GM12865 (cell line): ENCODE results near the gene THBS1.

ENCODE experiments used
- DNase-seq: peaks from one replicate; pipeline ENCODE4 v3.0.0; 2010; ENCODE audit warnings: low read depth
- H3K4me3 ChIP-seq: 2 replicates; pipeline ENCODE4 v1.5.1; 2011; ENCODE audit warnings: mild to moderate bottlenecking, low read depth, low read length, control low read depth
- TF ChIP-seq, protein P1 (sequence below): IDR thresholded peaks from 2 replicates; pipeline ENCODE4 v1.5.1; 2011; ENCODE audit warnings: low read length, control low read depth, low read depth, inconsistent platforms; ENCODE audit not compliant: insufficient read depth; ENCODE audit errors: missing control alignments

The THBS1 gene

GRCh38 chr15:39580117-39580484, 778 bp upstream of the THBS1 start:
- TF ChIP-seq, protein P1, sequence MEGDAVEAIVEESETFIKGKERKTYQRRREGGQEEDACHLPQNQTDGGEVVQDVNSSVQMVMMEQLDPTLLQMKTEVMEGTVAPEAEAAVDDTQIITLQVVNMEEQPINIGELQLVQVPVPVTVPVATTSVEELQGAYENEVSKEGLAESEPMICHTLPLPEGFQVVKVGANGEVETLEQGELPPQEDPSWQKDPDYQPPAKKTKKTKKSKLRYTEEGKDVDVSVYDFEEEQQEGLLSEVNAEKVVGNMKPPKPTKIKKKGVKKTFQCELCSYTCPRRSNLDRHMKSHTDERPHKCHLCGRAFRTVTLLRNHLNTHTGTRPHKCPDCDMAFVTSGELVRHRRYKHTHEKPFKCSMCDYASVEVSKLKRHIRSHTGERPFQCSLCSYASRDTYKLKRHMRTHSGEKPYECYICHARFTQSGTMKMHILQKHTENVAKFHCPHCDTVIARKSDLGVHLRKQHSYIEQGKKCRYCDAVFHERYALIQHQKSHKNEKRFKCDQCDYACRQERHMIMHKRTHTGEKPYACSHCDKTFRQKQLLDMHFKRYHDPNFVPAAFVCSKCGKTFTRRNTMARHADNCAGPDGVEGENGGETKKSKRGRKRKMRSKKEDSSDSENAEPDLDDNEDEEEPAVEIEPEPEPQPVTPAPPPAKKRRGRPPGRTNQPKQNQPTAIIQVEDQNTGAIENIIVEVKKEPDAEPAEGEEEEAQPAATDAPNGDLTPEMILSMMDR: peak; percentile 89
- DNase-seq: peak; percentile 91
- peak overlapping the region; percentile 64 for H3K4me3 ChIP-seq

DNA sequence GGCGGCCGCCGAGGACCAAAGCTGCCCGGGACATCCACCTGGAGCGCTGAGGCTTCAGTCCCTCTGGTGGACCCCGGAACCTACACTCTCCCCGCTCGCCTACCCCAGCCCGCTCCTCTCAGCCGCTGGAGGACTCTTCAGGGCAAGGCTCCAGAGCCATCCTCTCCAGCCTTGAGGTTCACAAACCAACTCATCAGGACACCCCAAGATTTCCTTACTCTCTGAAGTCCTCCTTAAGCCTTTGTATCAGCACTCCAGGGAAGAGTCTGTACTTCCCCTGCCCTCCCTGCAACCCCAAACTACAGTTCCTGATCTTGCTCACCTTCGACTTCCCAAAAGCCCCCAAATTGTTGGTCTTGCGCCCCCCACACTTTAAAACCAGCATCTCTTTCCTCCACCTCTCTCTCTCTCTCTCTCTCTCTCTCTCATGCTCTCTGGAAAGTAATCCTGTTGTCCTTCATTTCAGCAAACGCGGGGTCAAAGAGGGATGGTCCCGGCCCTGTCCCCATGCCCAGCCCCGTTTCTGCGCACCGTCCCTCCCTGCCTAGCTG, 438 bp downstream of the THBS1 start:
- DNase-seq: no peak
- peak overlapping the region; percentile 64; the same call in 1 of the 2 replicates for H3K4me3 ChIP-seq
- TF ChIP-seq, protein P1: no peak

DNA sequence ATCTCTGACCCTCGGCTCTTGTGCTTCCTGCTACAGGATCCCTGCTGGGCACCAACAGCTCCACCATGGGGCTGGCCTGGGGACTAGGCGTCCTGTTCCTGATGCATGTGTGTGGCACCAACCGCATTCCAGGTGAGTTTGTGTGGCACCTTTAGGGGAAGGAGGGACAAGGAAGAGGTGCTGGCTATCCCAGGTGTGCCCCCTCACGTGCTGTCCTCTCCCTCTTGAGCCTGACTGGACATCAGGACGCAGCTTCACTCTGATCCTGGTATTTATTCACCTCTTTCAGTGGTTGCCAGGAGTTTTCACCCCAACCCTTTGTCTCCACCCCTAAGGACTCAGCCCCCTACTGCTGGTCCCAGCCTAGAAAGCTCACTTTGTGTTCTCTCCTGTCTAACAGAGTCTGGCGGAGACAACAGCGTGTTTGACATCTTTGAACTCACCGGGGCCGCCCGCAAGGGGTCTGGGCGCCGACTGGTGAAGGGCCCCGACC, 960 bp downstream of the THBS1 start:
- peak; percentile 21 for DNase-seq
- TF ChIP-seq, protein P1: no peak
- no peak overlapping the region for H3K4me3 ChIP-seq

DNA sequence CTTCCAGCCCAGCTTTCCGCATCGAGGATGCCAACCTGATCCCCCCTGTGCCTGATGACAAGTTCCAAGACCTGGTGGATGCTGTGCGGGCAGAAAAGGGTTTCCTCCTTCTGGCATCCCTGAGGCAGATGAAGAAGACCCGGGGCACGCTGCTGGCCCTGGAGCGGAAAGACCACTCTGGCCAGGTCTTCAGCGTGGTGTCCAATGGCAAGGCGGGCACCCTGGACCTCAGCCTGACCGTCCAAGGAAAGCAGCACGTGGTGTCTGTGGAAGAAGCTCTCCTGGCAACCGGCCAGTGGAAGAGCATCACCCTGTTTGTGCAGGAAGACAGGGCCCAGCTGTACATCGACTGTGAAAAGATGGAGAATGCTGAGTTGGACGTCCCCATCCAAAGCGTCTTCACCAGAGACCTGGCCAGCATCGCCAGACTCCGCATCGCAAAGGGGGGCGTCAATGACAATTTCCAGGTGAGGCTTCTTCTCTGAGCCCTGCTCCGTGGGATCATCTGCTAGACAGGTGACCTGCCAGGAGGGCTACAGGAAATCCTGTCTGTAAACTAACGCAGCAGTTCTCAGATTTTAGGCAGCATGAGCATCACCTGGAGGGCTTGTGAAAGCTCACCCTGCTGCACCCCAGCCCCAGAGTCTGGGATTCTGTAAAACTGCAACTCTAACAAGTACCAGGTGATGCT, 1.6 kb downstream of the THBS1 start:
- H3K4me3 ChIP-seq: no peak overlapping the region
- TF ChIP-seq, protein P1: no peak
- no peak for DNase-seq

DNA sequence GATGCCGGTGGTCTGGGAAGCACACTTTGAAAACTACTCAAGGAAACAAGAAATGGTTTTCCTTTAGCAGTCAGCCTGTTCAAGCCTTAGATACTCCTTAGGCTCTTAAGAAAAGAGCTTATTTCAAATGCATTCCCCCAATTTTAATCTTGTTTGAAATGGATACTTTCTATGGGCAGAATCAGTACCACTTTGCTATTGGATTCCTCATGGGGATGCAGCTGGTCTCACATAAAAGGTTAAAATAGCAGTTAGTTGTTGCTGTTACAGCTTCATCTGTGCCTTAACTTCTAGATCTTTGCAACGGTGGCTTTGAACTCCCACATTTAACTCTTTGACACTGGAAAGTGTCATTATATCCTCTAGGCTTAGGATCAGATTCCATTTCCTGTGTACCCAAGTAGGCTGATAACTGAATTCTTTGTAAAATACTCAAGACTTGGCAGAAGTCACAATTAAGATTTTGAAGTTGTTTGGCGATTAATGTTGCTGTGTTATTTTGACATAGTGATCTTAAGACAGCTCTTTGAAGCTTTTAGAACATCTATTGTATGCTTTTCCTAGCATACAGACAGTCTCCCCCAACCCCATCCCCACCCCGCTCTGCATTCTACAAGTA, 2.2 kb downstream of the THBS1 start:
- no peak for DNase-seq
- H3K4me3 ChIP-seq: no peak overlapping the region
- TF ChIP-seq, protein P1: no peak

- DNase-seq: peak; percentile 44
- TF ChIP-seq, protein P1: peak; percentile 44
- H3K4me3 ChIP-seq: no peak overlapping the region
Observed at GRCh38 chr15:39583596-39584265, 2.9 kb downstream of the THBS1 start.
